ENCODE data around the gene SHANK1. TPM values are rescaled to one million over a fixed set of nuclear protein-coding genes. Genes with fewer than 3 reads are reported as not detected.

SHANK1 gene
- total and polyA plus RNA-seq, 2 experiments from 2014 or later: 0.58 to 2.7 TPM

GRCh38 chr19:50649433-50650391, 69.9 kb downstream of the SHANK1 start, which contains the start of gene C19orf81:
Gene C19orf81 (plus strand): TSS chr19:50649445. CDS start chr19:50649445, 0 bp downstream.
- H3K27ac ChIP-seq: no peak within 1 kb of the TSS
- no peaks in the 10 kb centered on the region for H3K4me1 ChIP-seq (ENCODE audit: insufficient read depth)
- H3F3A ChIP-seq (ENCODE audit: insufficient read depth): no peaks in the 10 kb centered on the region
- peaks cover 11% of the 10 kb centered on the region for H3K27me3 ChIP-seq (replicated peaks; ENCODE audit: insufficient read depth)
- WGBS, 2 experiments (ENCODE audit: low coverage in 1 of 2, low lambda C conversion rate in 2 of 2, missing lambda C conversion rate in 2 of 2): 7 to 9% methylated on average over 7 of the region's 7 CpGs
- no peak within 1 kb of the TSS for H2AFZ ChIP-seq
- H4K20me1 ChIP-seq (ENCODE audit: insufficient read depth): no peaks in the 10 kb centered on the region
- H3K79me2 ChIP-seq (ENCODE audit: insufficient read depth): no peaks in the 10 kb centered on the region
- TF ChIP-seq EZH2phosphoT487 (IDR thresholded peaks at IDR 0.05; ENCODE audit: insufficient read depth, low read depth) (no peak), EZH2 (IDR thresholded peaks at IDR 0.05; ENCODE audit: insufficient read depth, poor library complexity, severe bottlenecking) (no peak)
- H3K9me3 ChIP-seq (ENCODE audit: low read depth): no peaks in the 10 kb centered on the region
- DNase-seq: peak; percentile 38
- in situ Hi-C loops (cut with MboI): no loop called here
- H3K9me2 ChIP-seq (ENCODE audit: insufficient read depth): no peaks in the 10 kb centered on the region
- no peak within 1 kb of the TSS for H3K4me3 ChIP-seq
- H3K36me3 ChIP-seq (ENCODE audit: low read depth): no peaks in the 10 kb centered on the region
- H3K9ac ChIP-seq: no peak within 1 kb of the TSS
- no peak within 1 kb of the TSS for H3K4me2 ChIP-seq (ENCODE audit: unreplicated experiment)

GRCh38 chr19:50648659-50649058, 70.9 kb downstream of the SHANK1 start:
- Histone ChIP-seq H4K20me1 (ENCODE audit: insufficient read depth) (no peaks in the 10 kb centered on the region), H3K4me1 (ENCODE audit: insufficient read depth) (no peaks in the 10 kb centered on the region), H3K27me3 (replicated peaks; ENCODE audit: insufficient read depth) (peaks cover 11% of the 10 kb centered on the region), H3K9me2 (ENCODE audit: insufficient read depth) (no peaks in the 10 kb centered on the region), H3K79me2 (ENCODE audit: insufficient read depth) (no peaks in the 10 kb centered on the region), H3K9me3 (ENCODE audit: low read depth) (no peaks in the 10 kb centered on the region), H3K9ac (no peak overlapping the region), H3K27ac (no peak overlapping the region), H3K36me3 (ENCODE audit: low read depth) (no peaks in the 10 kb centered on the region), H3F3A (ENCODE audit: insufficient read depth) (no peaks in the 10 kb centered on the region), H2AFZ (no peak overlapping the region), H3K4me2 (ENCODE audit: unreplicated experiment) (no peak overlapping the region), H3K4me3 (no peak overlapping the region)
- WGBS, 2 experiments (ENCODE audit: low coverage in 1 of 2, low lambda C conversion rate in 2 of 2, missing lambda C conversion rate in 2 of 2): 0 to 8% methylated on average over 1 to 5 of the region's 5 CpGs
- no peak for DNase-seq
- in situ Hi-C loops (cut with MboI): no loop called here
- TF ChIP-seq EZH2phosphoT487 (IDR thresholded peaks at IDR 0.05; ENCODE audit: insufficient read depth, low read depth) (no peak), EZH2 (IDR thresholded peaks at IDR 0.05; ENCODE audit: insufficient read depth, poor library complexity, severe bottlenecking) (no peak)

- Histone ChIP-seq H3K27ac (no peak overlapping the region), H3K79me2 (ENCODE audit: insufficient read depth) (no peaks in the 10 kb centered on the region), H3F3A (ENCODE audit: insufficient read depth) (no peaks in the 10 kb centered on the region), H3K4me2 (ENCODE audit: unreplicated experiment) (no peak overlapping the region), H3K9me3 (ENCODE audit: low read depth) (no peaks in the 10 kb centered on the region), H3K27me3 (replicated peaks; ENCODE audit: insufficient read depth) (peaks cover 11% of the 10 kb centered on the region), H4K20me1 (ENCODE audit: insufficient read depth) (no peaks in the 10 kb centered on the region), H3K9ac (no peak overlapping the region), H3K36me3 (ENCODE audit: low read depth) (no peaks in the 10 kb centered on the region), H3K4me3 (no peak overlapping the region), H3K4me1 (ENCODE audit: insufficient read depth) (no peaks in the 10 kb centered on the region), H2AFZ (no peak overlapping the region), H3K9me2 (ENCODE audit: insufficient read depth) (no peaks in the 10 kb centered on the region)
- 18 to 20% methylated on average over 10 of the region's 10 CpGs for WGBS, 2 experiments (ENCODE audit: low coverage in 1 of 2, low lambda C conversion rate in 2 of 2, missing lambda C conversion rate in 2 of 2)
- TF ChIP-seq EZH2phosphoT487 (IDR thresholded peaks at IDR 0.05; ENCODE audit: insufficient read depth, low read depth) (no peak), EZH2 (IDR thresholded peaks at IDR 0.05; ENCODE audit: insufficient read depth, poor library complexity, severe bottlenecking) (no peak)
- in situ Hi-C loops (cut with MboI): no loop called here
- DNase-seq: no peak
Measured at GRCh38 chr19:50647879-50648615, 71.6 kb downstream of the SHANK1 start.

GRCh38 chr19:50646074-50646807, 73.4 kb downstream of the SHANK1 start:
- H3K4me2 ChIP-seq (ENCODE audit: unreplicated experiment): no peak overlapping the region
- peak; percentile 72 for DNase-seq
- no peak overlapping the region for H2AFZ ChIP-seq

More at GRCh38 chr19:50646074-50646807, 73.4 kb downstream of the SHANK1 start:
- Histone ChIP-seq H3K9me2 (ENCODE audit: insufficient read depth) (no peaks in the 10 kb centered on the region), H4K20me1 (ENCODE audit: insufficient read depth) (no peaks in the 10 kb centered on the region), H3F3A (ENCODE audit: insufficient read depth) (no peaks in the 10 kb centered on the region), H3K36me3 (ENCODE audit: low read depth) (no peaks in the 10 kb centered on the region), H3K4me3 (no peak overlapping the region), H3K27ac (no peak overlapping the region), H3K9ac (no peak overlapping the region), H3K27me3 (replicated peaks; ENCODE audit: insufficient read depth) (peaks cover 4% of the 10 kb centered on the region), H3K4me1 (ENCODE audit: insufficient read depth) (no peaks in the 10 kb centered on the region), H3K9me3 (ENCODE audit: low read depth) (no peaks in the 10 kb centered on the region), H3K79me2 (ENCODE audit: insufficient read depth) (no peaks in the 10 kb centered on the region)
- in situ Hi-C loops (cut with MboI): no loop called here
- TF ChIP-seq EZH2phosphoT487 (IDR thresholded peaks at IDR 0.05; ENCODE audit: insufficient read depth, low read depth) (no peak), EZH2 (IDR thresholded peaks at IDR 0.05; ENCODE audit: insufficient read depth, poor library complexity, severe bottlenecking) (no peak)
- 15 to 18% methylated on average over 6 of the region's 6 CpGs for WGBS, 2 experiments (ENCODE audit: low coverage in 1 of 2, low lambda C conversion rate in 2 of 2, missing lambda C conversion rate in 2 of 2)
